KOPT-K1 (cell line): Measurements from ENCODE around the gene JCHAIN.
"Not testable (repeated sequence)": the region's sequence is repeated elsewhere in the genome, so short reads cannot be mapped to it uniquely, and the experiment has no call there.

Experiments
- H3K27ac ChIP-seq: fragments of 200-600 bp; sonication (generic); 2 replicates; pipeline ENCODE4 v1.5.1; 2016; ENCODE audit warnings: antibody characterized with exemption, mild to moderate bottlenecking, low read depth, low read length; ENCODE audit not compliant: poor library complexity, severe bottlenecking
- H3K36me3 ChIP-seq: fragments of 200-600 bp; sonication (generic); 2 replicates; pipeline ENCODE4 v1.5.1; 2017; ENCODE audit warnings: antibody characterized with exemption, mild to moderate bottlenecking, low read length, moderate library complexity; ENCODE audit not compliant: insufficient read depth
- H3K9me3 ChIP-seq: fragments of 200-600 bp; sonication (generic); 2 replicates; pipeline ENCODE4 v1.5.1; 2017; ENCODE audit warnings: antibody characterized with exemption, low read length, mild to moderate bottlenecking; ENCODE audit not compliant: insufficient read depth, poor library complexity, severe bottlenecking

The JCHAIN gene

DNA sequence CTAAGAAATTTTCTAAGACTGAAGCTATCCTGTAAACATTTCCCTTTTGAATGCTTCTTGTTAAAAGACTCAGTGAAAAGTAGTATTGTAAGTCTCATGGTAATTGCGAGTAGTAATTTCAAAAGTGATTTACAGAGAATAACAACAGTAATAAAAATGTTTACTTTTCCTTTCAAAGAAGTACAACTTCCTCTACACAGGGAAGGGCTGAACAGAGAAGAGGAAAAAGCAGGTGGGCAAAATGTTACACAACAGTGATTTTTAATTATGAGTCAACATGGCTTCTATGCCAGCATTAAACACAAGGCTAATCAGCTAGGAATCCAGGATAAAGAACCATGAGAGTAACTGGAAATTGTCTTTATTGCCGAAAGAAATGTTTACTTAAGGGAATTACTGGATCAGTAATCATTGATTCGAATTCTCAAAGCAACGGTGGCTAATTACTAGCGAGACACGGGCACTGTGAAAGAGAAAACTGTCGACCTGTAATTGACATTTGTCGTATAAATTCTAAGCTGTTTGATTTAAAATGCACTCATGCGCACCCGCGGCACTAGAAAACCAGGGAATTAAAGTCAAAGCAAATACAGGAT, 37.4 kb upstream of the JCHAIN start:
- H3K27ac ChIP-seq: peak overlapping the region; percentile 95
- H3K36me3 ChIP-seq: no peaks in the 10 kb centered on the region
- H3K9me3 ChIP-seq: no peaks in the 10 kb centered on the region

DNA sequence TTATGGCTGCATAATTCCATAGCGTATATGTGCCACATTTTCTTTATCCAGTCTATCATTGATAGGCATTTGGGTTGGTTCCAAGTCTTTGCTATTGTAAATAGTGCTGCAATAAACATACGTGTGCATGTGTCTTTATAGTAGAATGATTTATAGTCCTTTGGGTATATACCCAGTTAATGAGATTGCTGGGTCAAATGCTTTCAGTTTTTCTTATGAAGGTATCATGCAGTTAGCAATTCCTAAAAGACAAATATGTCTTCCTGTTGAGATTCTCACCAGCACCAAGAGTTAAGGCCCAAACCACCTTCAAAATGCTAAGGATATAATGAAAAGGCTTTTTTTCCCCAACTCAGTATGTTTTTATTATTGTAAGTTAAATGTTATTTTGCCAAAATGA, 36.3 kb upstream of the JCHAIN start:
- not testable (repeated sequence) for H3K27ac ChIP-seq, H3K9me3 ChIP-seq, H3K36me3 ChIP-seq

DNA sequence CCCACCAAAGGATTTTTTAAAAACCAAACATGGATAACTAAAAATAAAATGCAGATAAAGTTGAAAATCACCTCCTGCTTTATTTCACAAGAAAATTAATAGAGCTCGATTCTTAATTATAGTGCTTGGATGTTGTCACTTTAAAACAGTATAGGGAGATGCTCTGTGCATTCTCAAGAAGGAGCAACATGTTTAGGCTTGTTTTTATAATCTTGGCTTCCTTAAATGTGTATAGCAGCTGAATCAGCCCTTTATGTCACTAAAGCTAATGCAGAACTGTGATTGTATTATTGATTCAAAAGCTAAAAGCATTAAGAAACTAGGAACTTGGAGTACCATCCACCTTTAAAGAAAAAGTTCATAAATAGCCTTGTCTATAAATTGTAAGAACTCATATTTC, 35.0 kb upstream of the JCHAIN start:
- Histone ChIP-seq H3K9me3 (no peaks in the 10 kb centered on the region), H3K36me3 (no peaks in the 10 kb centered on the region), H3K27ac (no peak overlapping the region)

DNA sequence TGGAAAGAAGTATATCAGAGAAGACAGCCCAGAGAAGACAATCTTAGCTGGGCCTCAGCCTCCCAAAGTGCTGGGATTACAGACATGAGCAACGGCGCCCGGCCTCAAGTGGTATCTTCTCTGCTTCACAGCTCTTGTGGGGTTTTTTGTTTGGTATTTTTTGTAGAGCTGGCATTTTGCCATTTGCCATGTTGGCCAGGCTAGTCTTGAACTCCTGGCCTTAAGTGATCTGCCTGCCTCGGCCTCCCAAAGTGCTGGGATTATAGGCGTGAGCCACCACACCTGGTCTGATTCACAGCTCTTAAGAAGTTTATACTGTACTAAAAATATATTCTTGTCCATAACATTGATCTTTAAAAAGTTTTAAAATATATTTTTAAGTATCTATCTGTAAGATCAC, 34.4 kb upstream of the JCHAIN start:
- Histone ChIP-seq H3K36me3 (no peaks in the 10 kb centered on the region), H3K27ac (no peak overlapping the region), H3K9me3 (no peaks in the 10 kb centered on the region)

DNA sequence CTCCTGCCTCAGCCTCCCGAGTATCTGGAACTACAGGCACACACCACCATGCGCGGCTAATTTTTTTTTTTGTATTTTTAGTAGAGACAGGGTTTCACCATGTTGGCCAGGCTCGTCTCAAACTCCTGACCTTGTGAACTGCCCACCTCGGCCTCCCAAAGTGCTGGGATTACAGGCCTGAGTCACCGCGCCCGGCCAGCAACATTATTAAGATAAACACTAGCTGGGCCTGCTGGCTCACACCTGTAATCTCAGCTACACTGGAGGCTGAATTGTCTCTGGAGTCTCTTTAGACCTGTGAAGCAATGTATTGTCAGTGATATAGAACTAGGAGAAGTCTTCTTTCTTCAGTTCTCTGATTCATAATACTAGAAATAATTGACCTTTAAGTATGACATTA, 32.1 kb upstream of the JCHAIN start:
- H3K36me3 ChIP-seq, H3K27ac ChIP-seq, H3K9me3 ChIP-seq: not testable (repeated sequence)

DNA sequence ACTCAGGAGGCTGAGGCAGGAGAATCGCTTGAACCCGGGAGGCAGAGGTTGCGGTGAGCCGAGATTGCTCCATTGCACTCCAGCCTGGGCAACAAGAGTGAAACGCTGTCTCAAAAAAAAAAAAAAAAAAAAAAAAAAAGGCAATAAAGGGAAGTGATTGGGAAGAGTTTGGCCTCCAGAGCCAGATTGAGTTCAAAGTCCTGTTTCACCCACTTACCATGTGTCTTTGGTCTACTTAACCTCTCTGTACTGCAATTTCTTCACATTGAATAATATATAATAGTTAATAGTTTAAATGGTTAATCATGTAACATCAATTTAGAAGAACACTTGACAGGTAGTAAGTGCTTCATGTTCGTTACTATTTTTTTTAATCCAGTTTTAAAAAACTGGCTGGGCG, 28.3 kb upstream of the JCHAIN start:
- peaks cover 43% of the 10 kb centered on the region for H3K36me3 ChIP-seq
- not testable (repeated sequence) for H3K9me3 ChIP-seq, H3K27ac ChIP-seq

DNA sequence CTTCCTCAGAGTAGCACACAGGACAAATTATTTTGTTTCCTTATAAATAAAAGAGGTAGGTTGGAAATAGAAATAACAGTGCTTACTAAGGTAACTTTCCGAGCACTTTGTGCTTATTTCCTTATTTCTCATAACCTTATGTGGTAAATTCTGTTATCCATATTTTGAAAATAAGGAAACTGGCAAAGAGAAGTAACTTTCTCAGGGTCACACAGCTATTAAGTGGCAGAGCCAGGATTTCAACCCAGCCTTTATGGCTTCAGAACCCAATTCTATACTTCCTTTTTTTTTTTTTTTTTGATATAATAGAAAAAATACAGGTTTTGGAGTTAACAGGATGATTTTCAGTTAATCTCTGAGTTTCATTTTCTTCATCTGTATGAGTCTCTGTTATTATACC, 25.4 kb upstream of the JCHAIN start:
- Histone ChIP-seq H3K36me3 (peaks cover 46% of the 10 kb centered on the region), H3K9me3 (no peaks in the 10 kb centered on the region), H3K27ac (no peak overlapping the region)

DNA sequence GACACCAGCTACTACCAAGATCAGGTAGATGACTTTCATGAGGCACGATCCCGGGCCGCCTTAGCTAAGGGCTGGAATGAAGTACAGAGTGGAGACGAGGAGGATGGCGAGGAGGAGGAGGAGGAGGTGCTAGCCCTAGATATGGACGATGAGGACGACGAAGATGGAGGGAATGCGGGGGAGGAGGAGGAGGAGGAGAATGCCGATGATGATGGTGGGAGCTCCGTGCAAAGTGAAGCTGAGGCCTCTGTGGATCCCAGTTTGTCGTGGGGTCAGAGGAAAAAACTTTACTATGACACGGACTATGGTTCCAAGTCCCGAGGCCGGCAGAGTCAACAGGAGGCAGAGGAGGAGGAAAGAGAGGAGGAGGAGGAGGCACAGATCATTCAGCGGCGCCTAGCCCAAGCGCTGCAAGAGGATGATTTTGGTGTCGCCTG, 22.5 kb upstream of the JCHAIN start:
- Histone ChIP-seq H3K36me3 (peaks cover 43% of the 10 kb centered on the region), H3K9me3 (no peaks in the 10 kb centered on the region), H3K27ac (peak overlapping the region; percentile 92)

DNA sequence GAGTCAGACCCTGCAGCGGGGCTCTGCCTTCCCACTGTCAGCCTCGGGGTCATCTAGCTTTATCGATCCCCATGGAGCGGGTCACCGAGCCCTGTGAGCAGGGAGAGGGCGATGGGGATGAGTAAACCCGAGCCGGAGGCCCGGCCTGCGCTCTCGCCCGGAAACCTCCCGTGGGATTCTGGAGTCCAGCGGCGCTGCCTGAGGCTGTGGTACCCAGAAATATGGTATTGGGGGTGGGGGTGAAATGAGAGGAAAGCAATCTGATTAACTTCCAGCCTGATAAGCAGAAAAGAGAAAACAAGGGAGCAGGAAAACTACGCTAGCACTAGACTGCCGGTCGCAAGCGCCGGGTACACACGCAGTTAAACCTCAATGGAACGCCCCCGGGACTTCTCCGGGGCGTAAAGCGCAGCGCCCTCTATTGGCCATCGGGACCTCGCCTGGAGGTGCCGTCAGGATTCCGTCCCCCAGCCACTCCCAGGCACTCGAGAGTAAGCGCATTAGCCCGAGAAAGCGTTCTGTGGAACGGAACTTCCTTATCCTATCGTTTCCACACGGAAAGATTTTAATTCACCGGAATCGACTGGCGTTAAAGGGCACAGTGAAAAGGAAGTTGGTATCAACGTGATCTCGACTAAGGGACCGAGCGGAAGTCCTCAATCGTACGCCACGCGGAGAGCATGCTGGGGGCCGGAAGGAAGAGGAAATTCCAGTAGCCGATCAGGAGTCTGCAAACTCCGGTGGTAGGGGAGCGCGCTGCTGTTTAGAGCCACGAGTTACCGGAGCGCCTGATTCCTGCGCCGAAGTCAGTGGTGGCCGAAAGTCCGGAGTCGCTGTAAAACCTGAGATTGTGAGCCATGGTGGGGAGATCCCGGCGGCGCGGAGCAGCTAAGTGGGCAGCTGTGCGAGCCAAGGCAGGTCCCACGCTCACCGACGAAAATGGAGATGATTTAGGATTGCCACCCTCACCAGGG, 21.8 kb upstream of the JCHAIN start, which contains the start of gene UTP3:
TSS of gene UTP3 (plus strand) at position 712 of the 974 bp plus-strand sequence. CDS start at position 858, 146 bp downstream.
- H3K36me3 ChIP-seq: peaks cover 36% of the 10 kb centered on the region
- no peaks in the 10 kb centered on the region for H3K9me3 ChIP-seq
- peak within 1 kb of the TSS; percentile 92 for H3K27ac ChIP-seq

DNA sequence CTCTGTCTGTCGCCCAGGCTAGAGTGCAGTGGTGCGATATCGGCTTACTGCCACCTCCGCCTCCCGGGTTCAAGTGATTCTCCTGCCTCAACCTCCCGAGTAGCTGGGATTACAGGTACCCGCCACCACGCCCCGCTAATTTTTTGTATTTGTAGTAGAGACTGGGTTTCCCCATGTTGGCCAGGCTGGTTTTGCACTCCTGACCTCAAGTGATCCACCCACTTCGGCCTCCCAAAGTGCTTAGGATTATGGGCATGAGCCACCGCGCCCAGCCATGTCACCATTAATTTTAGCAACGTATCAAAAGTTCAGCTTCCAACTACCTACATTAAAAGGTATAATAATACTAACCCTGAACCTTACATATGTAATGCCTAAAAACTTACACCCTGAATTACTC, 21.1 kb upstream of the JCHAIN start:
- Histone ChIP-seq H3K27ac (peak overlapping the region; percentile 92), H3K9me3 (no peaks in the 10 kb centered on the region), H3K36me3 (peaks cover 29% of the 10 kb centered on the region)

DNA sequence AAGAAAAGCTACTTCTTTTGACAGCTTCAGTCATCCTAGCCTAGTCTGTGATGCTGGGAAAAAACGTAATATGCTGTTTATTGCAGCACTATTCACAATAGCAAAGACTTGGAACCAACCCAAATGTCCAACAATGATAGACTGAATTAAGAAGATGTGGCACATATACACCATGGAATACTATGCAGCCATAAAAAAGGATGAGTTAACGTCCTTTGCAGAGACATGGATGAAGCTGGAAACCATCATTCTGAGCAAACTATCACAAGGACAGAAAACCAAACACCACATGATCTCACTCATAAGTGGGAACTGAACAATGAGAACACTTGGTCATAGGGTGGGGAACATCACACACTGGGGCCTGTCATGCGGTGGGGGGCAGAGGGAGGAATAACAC, 15.8 kb upstream of the JCHAIN start:
- H3K27ac ChIP-seq, H3K36me3 ChIP-seq, H3K9me3 ChIP-seq: not testable (repeated sequence)

DNA sequence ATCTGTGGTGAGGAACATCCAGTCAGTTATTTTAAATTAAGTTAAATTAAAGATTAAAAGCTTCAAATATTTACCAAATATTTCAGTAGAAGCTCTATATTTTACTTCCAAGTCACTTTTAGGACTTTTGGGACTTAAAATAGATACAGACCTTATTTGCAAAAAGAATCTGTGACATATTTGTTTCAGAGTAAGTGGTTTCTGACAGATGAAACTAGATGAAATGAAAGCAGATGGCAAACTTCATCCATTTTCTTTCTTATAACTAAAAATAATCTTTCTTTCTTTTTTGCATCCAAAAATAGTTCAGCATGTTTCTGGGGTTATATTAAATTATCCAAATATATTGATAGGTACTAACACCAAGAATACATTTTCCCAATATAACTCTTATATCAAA, 15.4 kb upstream of the JCHAIN start:
- no peaks in the 10 kb centered on the region for H3K9me3 ChIP-seq
- H3K27ac ChIP-seq: no peak overlapping the region
- H3K36me3 ChIP-seq: no peaks in the 10 kb centered on the region

DNA sequence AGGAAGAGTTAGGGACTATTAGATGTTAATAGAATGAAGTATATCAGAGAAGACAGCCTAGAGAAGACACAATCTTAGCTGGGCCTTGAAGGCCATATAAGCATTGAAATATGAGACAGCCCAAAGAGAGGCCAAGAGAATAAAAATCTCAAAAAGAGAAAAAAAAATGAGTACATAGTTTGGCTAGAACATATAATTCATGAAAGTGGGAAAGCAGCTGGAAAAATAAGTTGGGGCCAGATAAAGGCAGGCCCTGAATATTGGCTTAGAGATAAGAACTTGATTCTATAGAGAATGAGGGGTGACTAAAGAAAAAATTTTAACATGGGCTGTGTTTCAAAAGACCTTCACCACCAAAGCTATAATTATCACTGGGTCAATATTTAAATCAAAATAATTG, 14.6 kb upstream of the JCHAIN start:
- H3K27ac ChIP-seq: no peak overlapping the region

DNA sequence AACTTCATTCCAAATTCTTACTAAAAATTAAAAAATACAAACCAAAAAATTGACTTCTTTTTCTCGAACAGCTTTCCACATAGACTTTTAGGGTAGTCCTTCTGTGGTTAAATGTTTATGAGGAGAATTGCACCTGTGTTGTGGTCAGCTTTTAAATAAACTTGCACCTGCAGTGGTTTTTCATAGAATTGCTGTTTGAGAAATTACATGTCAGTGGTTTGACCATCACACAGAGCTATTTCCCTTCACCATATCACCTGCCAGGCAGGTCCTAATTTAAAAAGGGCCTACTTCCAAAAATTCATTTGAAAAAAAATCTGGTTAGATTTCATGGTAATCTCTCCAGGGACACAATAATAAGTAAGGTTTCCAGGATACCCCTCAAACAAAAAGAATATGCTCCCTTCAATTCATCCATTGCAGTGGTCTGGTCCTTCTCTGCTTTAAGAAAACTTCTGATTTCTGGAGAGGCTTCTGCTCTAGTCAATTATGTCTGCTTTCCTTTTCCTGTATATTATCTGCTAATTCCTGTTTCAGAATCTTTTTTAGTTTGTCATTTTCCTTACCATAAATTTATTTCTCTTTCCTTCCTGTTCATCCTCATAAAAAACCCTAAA, 12.2 kb upstream of the JCHAIN start:
- no peaks in the 10 kb centered on the region for H3K36me3 ChIP-seq
- no peaks in the 10 kb centered on the region for H3K9me3 ChIP-seq
- H3K27ac ChIP-seq: peak overlapping the region; percentile 54

More for the DNA sequence above, 14.6 kb upstream of the JCHAIN start:
- Histone ChIP-seq H3K9me3 (no peaks in the 10 kb centered on the region), H3K36me3 (no peaks in the 10 kb centered on the region)

DNA sequence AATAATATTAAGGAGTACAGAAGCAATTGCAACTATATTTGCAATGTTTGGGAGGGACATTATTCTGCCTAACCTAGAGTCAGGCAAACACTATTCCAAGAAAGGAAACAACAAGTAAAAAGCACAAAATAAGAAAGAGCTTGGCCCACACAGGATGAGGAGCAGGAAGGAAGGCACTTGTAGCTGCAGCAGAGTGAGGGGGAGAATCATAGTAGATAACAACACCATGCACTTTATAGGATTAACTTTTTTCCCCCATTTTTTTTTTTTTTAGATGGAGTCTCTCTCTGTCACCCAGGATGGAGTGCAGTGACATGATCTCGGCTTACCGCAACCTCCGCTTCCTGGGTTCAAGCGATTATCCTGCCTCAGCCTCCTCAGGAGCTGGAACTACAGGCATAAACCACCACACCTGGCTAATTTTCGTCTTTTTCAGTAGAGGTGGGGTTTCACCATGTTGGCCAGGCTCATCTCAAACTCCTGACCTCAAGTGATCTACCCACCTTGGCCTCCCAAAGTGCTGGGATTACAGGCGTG, 10.3 kb upstream of the JCHAIN start:
- Histone ChIP-seq H3K36me3 (no peaks in the 10 kb centered on the region), H3K9me3 (no peaks in the 10 kb centered on the region), H3K27ac (peak overlapping the region; percentile 54)
